K562 (cell line): ENCODE data around the gene KLHL18. TPM values are rescaled to one million over a fixed set of nuclear protein-coding genes. Genes with fewer than 3 reads are reported as not detected.

Experiments
- ATAC-seq: fragments of 200-7000 bp; cut with Tn5 transposase; 3 replicates; pipeline ENCODE4 v1.9.1; 2020; ENCODE audit warnings: moderate library complexity
- BruUV-seq: library from RNA; stranded (reverse); fragments of 400-500 nt; replicated peaks from 2 replicates; lab custom pipeline; 2021; lab: Mats Ljungman, UMichigan
- CTCF ChIA-PET: fragments of 300-600 bp; formaldehyde crosslinking; extraction: SDS; loops from one replicate; lab custom pipeline; 2021; ENCODE audit warnings: low intra/inter-chr PET ratio; lab: Yijun Ruan, JAX
- POLR2A ChIA-PET: fragments of 300-600, 350-650 bp; sonication (Branson Sonifier 250); formaldehyde crosslinking; extraction: SDS; loops from one replicate; lab custom pipeline; 2021; ENCODE audit warnings: antibody characterized with exemption, inconsistent platforms; lab: Yijun Ruan, JAX
- DNase-seq, 4 experiments: peaks; one replicate each; pipeline versions ENCODE4 v3.0.0 to v3.0.0-alpha.2; 2011 to 2018; ENCODE audit warnings: low spot score in 3 of 4, mixed read lengths in 3 of 4; ENCODE audit errors: extremely low read depth in 1 of 4
- FAIRE-seq: peaks from 2 replicates; lab custom pipeline; 2011; peaks lifted over from hg19 to GRCh38; lab: Jason Lieb, UNC
- H2AFZ ChIP-seq: 2 replicates; pipeline ENCODE4 v1.6.0; 2011; ENCODE audit warnings: low read depth, low read length, control low read depth, inconsistent platforms
- H3K27ac ChIP-seq: fragments of 200-600 bp; 3 replicates; pipeline ENCODE4 v1.8.0; 2011; ENCODE audit warnings: low read depth, mild to moderate bottlenecking, control low read depth, inconsistent platforms, low read length, moderate library complexity, mixed read lengths; ENCODE audit errors: extremely low read depth
- H3K27me3 ChIP-seq, 2 experiments: fragments of 300-600 bp in 1 of 2; 2 replicates in 1 of 2; 3 replicates in 1 of 2; pipeline versions ENCODE4 v1.6.0 to v1.8.0; 2011; ENCODE audit warnings: inconsistent platforms in 2 of 2, low read length in 2 of 2, mild to moderate bottlenecking in 1 of 2, mixed read lengths in 1 of 2, moderate library complexity in 1 of 2; ENCODE audit not compliant: control insufficient read depth in 2 of 2, insufficient read depth in 2 of 2
- H3K36me3 ChIP-seq: fragments of 300-600 bp; 3 replicates; pipeline ENCODE4 v1.8.0; 2011; ENCODE audit warnings: mild to moderate bottlenecking, low read length, inconsistent platforms; ENCODE audit not compliant: control insufficient read depth, insufficient read depth
- H3K4me1 ChIP-seq, 2 experiments: fragments of 200-600 bp in 1 of 2; replicated peaks in 1 of 2; 2 replicates in 1 of 2; 3 replicates in 1 of 2; pipeline versions ENCODE4 v1.5.1 to v1.8.0; 2011; ENCODE audit warnings: inconsistent platforms in 2 of 2, low read length in 2 of 2, mild to moderate bottlenecking in 1 of 2, mixed read lengths in 1 of 2, moderate library complexity in 1 of 2; ENCODE audit not compliant: control insufficient read depth in 2 of 2, insufficient read depth in 2 of 2
- H3K4me2 ChIP-seq: 2 replicates; pipeline ENCODE4 v1.6.1; 2011; ENCODE audit warnings: low read length, control low read depth, inconsistent platforms, mixed read lengths; ENCODE audit not compliant: insufficient read depth
- H3K4me3 ChIP-seq: fragments of 200-600 bp; sonication (generic), shearing (Covaris generic); 2 replicates; pipeline ENCODE4 v1.5.1; 2016; ENCODE audit warnings: control low read depth, inconsistent platforms
- H3K79me2 ChIP-seq: fragments of 200-600 bp; 3 replicates; pipeline ENCODE4 v1.8.0; 2011; ENCODE audit warnings: low read length, inconsistent platforms; ENCODE audit not compliant: control insufficient read depth, insufficient read depth
- H3K9ac ChIP-seq, 2 experiments: 2 replicates each; pipeline versions ENCODE4 v1.6.0 to v1.6.1; 2011; ENCODE audit warnings: low read depth in 2 of 2, low read length in 2 of 2, control low read depth in 1 of 2, inconsistent platforms in 1 of 2, mild to moderate bottlenecking in 1 of 2, mixed read lengths in 1 of 2; ENCODE audit not compliant: insufficient read depth in 1 of 2
- H3K9me1 ChIP-seq: one replicate; pipeline ENCODE4 v1.6.0; 2011; ENCODE audit warnings: inconsistent platforms, mild to moderate bottlenecking, low read length, moderate library complexity; ENCODE audit not compliant: control insufficient read depth, insufficient read depth
- H3K9me3 ChIP-seq: replicated peaks from 2 replicates; pipeline ENCODE4 v1.5.1; 2011; ENCODE audit warnings: low read depth, low read length, inconsistent platforms; ENCODE audit not compliant: control insufficient read depth, insufficient read depth
- H4K20me1 ChIP-seq: replicated peaks from 2 replicates; pipeline ENCODE4 v1.6.1; 2011; ENCODE audit warnings: low read length, inconsistent platforms, mixed read lengths; ENCODE audit not compliant: control insufficient read depth, insufficient read depth
- ARID3B ChIP-seq: fragments of 250-450 bp; sonication (Bioruptor Pico); IDR thresholded peaks from 2 replicates; pipeline ENCODE4 v1.4.0; 2020; ENCODE audit warnings: borderline replicate concordance
- CTBP1 ChIP-seq: fragments of 450-650 bp; IDR thresholded peaks from 2 replicates; pipeline ENCODE4 v1.6.1; 2016; ENCODE audit warnings: borderline replicate concordance
- DIDO1 ChIP-seq: fragments of 450-650 bp; IDR thresholded peaks from 2 replicates; pipeline ENCODE4 v1.6.1; 2016; ENCODE audit warnings: low read depth, missing biosample characterization, missing genetic modification characterization
- HMBOX1 ChIP-seq: sonication (generic); IDR thresholded peaks from 2 replicates; pipeline ENCODE4 v1.6.1; 2016
- KLF13 ChIP-seq: fragments of 450-650 bp; IDR thresholded peaks from 2 replicates; pipeline ENCODE4 v1.6.1; 2016; ENCODE audit warnings: missing genetic modification characterization, low read depth, mild to moderate bottlenecking, missing compliant biosample characterization, moderate library complexity, borderline replicate concordance
- POLR2AphosphoS5 ChIP-seq: IDR thresholded peaks from 2 replicates; pipeline ENCODE4 v1.6.1; 2011; ENCODE audit warnings: mild to moderate bottlenecking, low read depth, low read length, moderate library complexity; ENCODE audit not compliant: control insufficient read depth, insufficient read depth
- PRDM10 ChIP-seq: fragments of 450-650 bp; IDR thresholded peaks from 2 replicates; pipeline ENCODE4 v1.6.1; 2018; ENCODE audit not compliant: partially characterized antibody
- XRCC4 ChIP-seq: IDR thresholded peaks from one replicate; pipeline ENCODE4 v1.6.1; 2011; ENCODE audit not compliant: insufficient read depth, insufficient read length; ENCODE audit errors: extremely low read depth
- ZNF23 ChIP-seq: fragments of 250-450 bp; sonication (Bioruptor Pico); IDR thresholded peaks from 2 replicates; pipeline ENCODE4 v1.4.0; 2020; ENCODE audit warnings: mild to moderate bottlenecking
- WGBS: fragments of 100-300 bp; shearing (Covaris generic); methylation state at CpG from one replicate; pipeline ENCODE4 v1.1.6; 2016; ENCODE audit warnings: low coverage, mixed read lengths; ENCODE audit not compliant: insufficient coverage; ENCODE audit errors: missing lambda C conversion rate; 5-methylcytosine and 5-hydroxymethylcytosine counted together
- in situ Hi-C: fragments of 300-500 bp; cut with MboI; formaldehyde crosslinking; loops from 4 replicates; pipeline ENCODE4 v1.15.0; 2018; ENCODE audit warnings: inconsistent platforms, mixed read lengths
- intact Hi-C: fragments of 100-400 bp; cut with micrococcal nuclease; formaldehyde crosslinking; loops from 2 replicates; pipeline ENCODE4 v1.14.2; 2022
- polyA plus RNA-seq, 8 experiments: library from polyadenylated mRNA; depleted of rRNA in 4 of 8; stranded (reverse) in 5 of 8; unstranded in 3 of 8; fragments of >200 nt; fragmentation: Nextera tagmentation in 2 of 8; fragmentation: Illumina TruSeq in 1 of 8; extraction: Ambion mirVana in 2 of 8; extraction: Trizol in 1 of 8; gene quantifications; 2 replicates each; pipeline versions ENCODE4 v1.2.1 to v1.2.3, GENCODE V29; 2011 to 2014; ENCODE audit warnings: inconsistent platforms in 1 of 8, missing spikeins in 1 of 8
- total RNA-seq, 7 experiments: library from RNA; depleted of rRNA in 6 of 7; stranded (reverse); fragments of >200 nt in 6 of 7; fragmentation: Illumina TruSeq in 2 of 7; extraction: Trizol in 2 of 7; gene quantifications; 2 replicates each; pipeline versions ENCODE4 v1.2.1 to v1.2.3, GENCODE V29; 2011 to 2021; ENCODE audit warnings: low replicate concordance in 1 of 7

KLHL18 gene
- total and polyA plus RNA-seq, 9 of the 15 experiments (the other 6 are each of a cell fraction or from before 2014, with no cell fraction given): 26.7 to 97.5 (median 48.7) TPM

- ChIA-PET CTCF (no interaction called here), POLR2A (interaction anchor here (0.8 to 1.3 kb wide), 3 partner anchors 9 to 94 kb away, joined by 3 to 6 read pairs (median 5); no protein-coding TSS in a partner anchor)
- WGBS: 59% methylated on average over 3 of the region's 3 CpGs
- no peak overlapping the region for H2AFZ ChIP-seq
- peaks cover 92% of the 10 kb centered on the region for H3K36me3 ChIP-seq
- H3K27me3 ChIP-seq: no peaks in the 10 kb centered on the region
- no peaks in the 10 kb centered on the region for H3K4me1 ChIP-seq
- no peak for FAIRE-seq
- TF ChIP-seq XRCC4: no peak
- no peak for TF ChIP-seq POLR2AphosphoS5
- no peak for TF ChIP-seq ZNF23 (CRISPR knock-in tag)
- no peak for TF ChIP-seq DIDO1 (tag)
- H3K27ac ChIP-seq: no peak overlapping the region
- in situ Hi-C loops: no loop called here
- no peak overlapping the region for H3K4me3 ChIP-seq
- intact Hi-C loops: no loop called here
- no peak for ATAC-seq
- no peak for DNase-seq
- H3K9me1 ChIP-seq: no peaks in the 10 kb centered on the region
- H3K4me2 ChIP-seq: no peak overlapping the region
- H3K9ac ChIP-seq: peak overlapping the region in 1 of 2 experiments; percentile 14; a peak in 1 of 4 replicates
- H4K20me1 ChIP-seq: no peaks in the 10 kb centered on the region
- no peaks in the 10 kb centered on the region for H3K9me3 ChIP-seq
- H3K79me2 ChIP-seq: no peaks in the 10 kb centered on the region
- no TSS peak for BruUV-seq
Observed at GRCh38 chr3:47333907-47334306, 51.2 kb downstream of the KLHL18 start.

GRCh38 chr3:47337656-47338055 lies 54.9 kb downstream of the KLHL18 start:
- Histone ChIP-seq H4K20me1 (no peaks in the 10 kb centered on the region), H3K4me3 (no peak overlapping the region), H2AFZ (no peak overlapping the region), H3K36me3 (peaks cover 95% of the 10 kb centered on the region), H3K27me3 (no peaks in the 10 kb centered on the region), H3K9me1 (no peaks in the 10 kb centered on the region), H3K9me3 (no peaks in the 10 kb centered on the region), H3K27ac (no peak overlapping the region), H3K9ac (no peak overlapping the region), H3K4me2 (no peak overlapping the region), H3K79me2 (no peaks in the 10 kb centered on the region), H3K4me1 (no peaks in the 10 kb centered on the region)
- BruUV-seq: no TSS peak
- FAIRE-seq: no peak
- WGBS: 83% methylated on average over 4 of the region's 5 CpGs
- ChIA-PET POLR2A (interaction anchor here (1.5 kb wide), 1 partner anchor 10 kb away, joined by 6 read pairs; no protein-coding TSS in a partner anchor), CTCF (no interaction called here)
- intact Hi-C loops (no loop called here), in situ Hi-C loops (no loop called here)
- DNase-seq: no peak
- no peak for ATAC-seq
- TF ChIP-seq ARID3B (no peak), HMBOX1 (no peak), CTBP1 (no peak), PRDM10 (no peak), KLF13 (tag) (no peak)
